ENCODE measurements around the gene UBE3D. TPM values are rescaled to one million over a fixed set of nuclear protein-coding genes. Genes with fewer than 3 reads are reported as not detected.

The UBE3D gene
- total RNA-seq, result 4.5 and 4.6 TPM in 2 replicates

GRCh38 chr6:83065511-83066192 lies at the start of gene UBE3D:
TSS of gene UBE3D (minus strand) at chr6:83065841. CDS start at chr6:83065718, 123 bp downstream.

GRCh38 chr6:83067448-83068439 lies 2.1 kb upstream of the UBE3D start, which contains the start of gene DOP1A:
TSS of gene DOP1A (plus strand) at chr6:83067671. CDS start at chr6:83096978, 29,307 bp downstream.

Other genes with a start within 250 kb of the UBE3D start
- gene DOP1A, start 1.8 kb upstream of the UBE3D start, total RNA-seq, result 6.6 and 23.8 TPM in 2 replicates
- 35.2 and 54.7 TPM in 2 replicates for gene PGM3, start 127.4 kb upstream of the UBE3D start, total RNA-seq
- 3.1 and 5.4 TPM in 2 replicates for gene RWDD2A, start 127.5 kb upstream of the UBE3D start, total RNA-seq

Measured in cardiac ventricle fibroblast (primary cell).